T-cell (primary cell): ENCODE results near the gene ABL1. TPM values are rescaled to one million over a fixed set of nuclear protein-coding genes. Genes with fewer than 3 reads are reported as not detected.

Experiments used
- ATAC-seq, 4 experiments: fragments of 200-7000 bp in 3 of 4; fragments of 150-1000 bp in 1 of 4; cut with Tn5 transposase; replicated peaks in 1 of 4; 1 replicate in 3 of 4; 2 replicates in 1 of 4; pipeline ENCODE4 v1.10.0; 2021; ENCODE audit warnings: moderate library complexity in 3 of 4, mild to moderate bottlenecking in 2 of 4, moderate number of reproducible peaks in 1 of 4
- CTCF ChIA-PET, 2 donors: fragments of 300-600 bp; sonication (Branson Sonifier 250); formaldehyde crosslinking; loops; one replicate each; lab custom pipeline; 2022; ENCODE audit warnings: antibody characterized with exemption in 2 of 2; lab: Charles Lee
- POLR2A ChIA-PET, 2 donors: fragments of 300-600 bp; sonication (Branson Sonifier 250); formaldehyde crosslinking; loops; one replicate each; lab custom pipeline; 2022; ENCODE audit warnings: antibody characterized with exemption in 2 of 2; lab: Charles Lee
- DNase-seq, 35 experiments: peaks; one replicate each; pipeline versions ENCODE4 v3.0.0 to v3.0.0-alpha.2; 2013 to 2023
- H3K27ac ChIP-seq: one replicate; pipeline ENCODE4 v1.5.1; 2013; ENCODE audit warnings: low read length
- H3K27me3 ChIP-seq, 2 experiments: replicated peaks in 1 of 2; 1 replicate in 1 of 2; 2 replicates in 1 of 2; pipeline versions ENCODE4 v1.6.1 to v1.7.0; 2013; ENCODE audit warnings: low read length in 1 of 2, mixed read lengths in 1 of 2; ENCODE audit not compliant: control insufficient read depth in 2 of 2, insufficient read depth in 2 of 2; ENCODE audit errors: extremely low read depth in 1 of 2
- H3K36me3 ChIP-seq, 2 donors: 1 replicate in 1 of 2; 2 replicates in 1 of 2; pipeline versions ENCODE4 v1.6.1 to v1.7.0; 2013; ENCODE audit warnings: low read length in 1 of 2; ENCODE audit not compliant: control insufficient read depth in 2 of 2, insufficient read depth in 1 of 2; ENCODE audit errors: extremely low read depth in 1 of 2
- H3K4me1 ChIP-seq, 2 experiments: 1 replicate in 1 of 2; 2 replicates in 1 of 2; pipeline versions ENCODE4 v1.6.1 to v1.7.0; 2013; ENCODE audit warnings: low read length in 2 of 2, mixed read lengths in 1 of 2; ENCODE audit not compliant: insufficient read depth in 2 of 2, control insufficient read depth in 1 of 2; ENCODE audit errors: extremely low read depth in 1 of 2
- H3K4me3 ChIP-seq, 2 donors: 1 replicate in 1 of 2; 2 replicates in 1 of 2; pipeline versions ENCODE4 v1.5.1 to v1.7.0; 2013; ENCODE audit warnings: mild to moderate bottlenecking in 2 of 2, low read length in 1 of 2, moderate library complexity in 1 of 2; ENCODE audit not compliant: control insufficient read depth in 1 of 2; ENCODE audit errors: extremely low read depth in 1 of 2
- H3K9me3 ChIP-seq: 2 replicates; pipeline ENCODE4 v1.7.0; 2013
- H3K27ac Mint-ChIP-seq, 2 donors: one replicate each; pipeline ENCODE4 v1.8.0; 2020 to 2021; ENCODE audit warnings: mild to moderate bottlenecking in 2 of 2, mixed read lengths in 2 of 2
- H3K27me3 Mint-ChIP-seq, 2 donors: one replicate each; pipeline ENCODE4 v1.8.0; 2021 to 2022; ENCODE audit warnings: mixed read lengths in 2 of 2
- H3K36me3 Mint-ChIP-seq: one replicate; pipeline ENCODE4 v1.8.0; 2021; ENCODE audit warnings: mixed read lengths
- H3K4me1 Mint-ChIP-seq, 3 donors: one replicate each; pipeline ENCODE4 v1.8.0; 2020 to 2022; ENCODE audit warnings: mixed read lengths in 3 of 3, mild to moderate bottlenecking in 1 of 3
- H3K4me3 Mint-ChIP-seq, 3 donors: one replicate each; pipeline ENCODE4 v1.8.0; 2020 to 2022; ENCODE audit warnings: mild to moderate bottlenecking in 3 of 3, mixed read lengths in 3 of 3, moderate library complexity in 3 of 3
- H3K9me3 Mint-ChIP-seq, 3 donors: one replicate each; pipeline ENCODE4 v1.8.0; 2020 to 2022; ENCODE audit warnings: mixed read lengths in 3 of 3
- WGBS: methylation state at CpG from one replicate; pipeline ENCODE4 v1.1.5; 2013; ENCODE audit warnings: missing lambda C conversion rate; ENCODE audit not compliant: insufficient coverage; 5-methylcytosine and 5-hydroxymethylcytosine counted together
- total RNA-seq, 35 experiments: library from RNA in 6 of 35; stranded (reverse) in 6 of 35; fragments of 120-200 nt in 1 of 35; gene quantifications; one replicate each; pipeline versions ENCODE4 v1.2.1 to v1.2.4 and lab custom pipeline; 2013 to 2026

Gene ABL1
- total RNA-seq, 5 donors from 2014 or later (not counting 1 experiment from before 2014, with no cell fraction given): 33.3 to 40.0 (median 37.7) TPM

DNA sequence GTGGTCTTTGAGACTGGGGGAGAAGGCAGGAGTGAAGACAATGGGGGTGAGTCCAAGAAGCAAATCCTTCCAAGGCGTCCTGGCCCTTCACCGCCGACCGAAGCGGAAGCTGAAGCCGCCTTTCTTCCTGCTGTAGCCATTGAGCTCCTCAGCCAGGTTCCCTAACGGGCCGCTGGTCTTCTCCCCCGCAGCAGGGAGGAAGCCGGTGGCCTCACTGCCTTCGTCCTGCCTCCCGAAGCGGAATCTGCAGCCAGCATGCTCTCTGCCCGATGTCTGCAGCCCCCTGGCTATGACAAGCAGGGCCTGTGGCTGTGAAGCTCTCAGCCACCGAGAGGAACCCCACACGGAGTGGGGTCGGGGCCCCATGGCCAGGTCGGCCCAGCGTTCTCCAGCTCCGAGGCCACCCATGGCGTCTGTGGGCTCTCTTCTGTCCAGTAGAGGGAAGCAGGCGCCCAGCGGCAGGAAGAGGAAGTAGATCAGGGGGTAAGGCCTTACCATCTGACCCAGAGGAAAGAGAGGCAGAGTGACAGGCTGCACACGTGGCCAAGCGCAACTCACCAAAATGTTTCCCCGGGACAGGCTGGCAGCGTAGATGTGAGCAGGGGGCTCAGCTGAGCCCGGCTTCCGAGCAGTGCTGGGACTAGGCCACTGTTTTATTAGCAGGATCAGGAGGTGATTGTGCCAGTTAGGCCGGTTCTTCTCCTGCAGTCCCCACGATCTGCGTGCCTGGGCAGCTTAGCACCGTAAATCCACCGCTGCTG is 58.5 kb downstream of the ABL1 start:
- H3K4me3 ChIP-seq: no peak overlapping the region
- peaks cover 3 to 5% of the 10 kb centered on the region in 2 donors for H3K36me3 ChIP-seq
- H3K27ac Mint-ChIP-seq: no peak overlapping the region
- no peaks in the 10 kb centered on the region for H3K4me1 ChIP-seq
- H3K9me3 ChIP-seq: no peaks in the 10 kb centered on the region
- no peaks in the 10 kb centered on the region for H3K27me3 ChIP-seq
- POLR2A ChIA-PET: no interaction called here
- no peak overlapping the region for H3K4me3 Mint-ChIP-seq
- no peak overlapping the region for H3K27ac ChIP-seq
- H3K9me3 Mint-ChIP-seq: no peaks in the 10 kb centered on the region
- no peaks in the 10 kb centered on the region for H3K27me3 Mint-ChIP-seq
- WGBS: 72% methylated on average over 26 of the region's 34 CpGs
- peaks cover 3% of the 10 kb centered on the region for H3K36me3 Mint-ChIP-seq
- ATAC-seq (no peak), DNase-seq (peak in 2 of 35 experiments; percentile 10 to 26)
- CTCF ChIA-PET: no interaction called here
- no peaks in the 10 kb centered on the region for H3K4me1 Mint-ChIP-seq

DNA sequence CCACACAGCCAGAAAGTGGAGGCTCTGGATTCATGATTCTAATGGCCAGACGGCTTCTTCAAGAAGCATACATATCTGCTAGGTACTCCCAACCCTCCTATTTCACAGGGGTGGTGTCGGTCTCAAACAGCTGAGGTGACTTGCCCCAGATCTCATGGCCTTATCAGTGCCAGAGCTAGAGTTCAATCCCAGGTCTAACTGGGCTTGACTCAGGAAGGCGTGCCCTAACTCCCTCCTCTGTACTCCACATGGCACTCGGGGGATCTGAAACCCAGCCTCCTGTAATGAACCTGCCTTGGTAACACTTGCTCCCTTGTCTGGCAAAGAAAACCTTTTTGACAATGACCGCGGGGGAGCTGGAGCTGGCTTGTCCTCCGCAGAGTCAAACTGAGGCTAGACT is 59.5 kb downstream of the ABL1 start:
- H3K27ac Mint-ChIP-seq: no peak overlapping the region
- POLR2A ChIA-PET: no interaction called here

GRCh38 chr9:130895038-130895437 is 60.0 kb downstream of the ABL1 start:
- Histone ChIP-seq H3K9me3 (no peaks in the 10 kb centered on the region), H3K4me1 (no peaks in the 10 kb centered on the region), H3K4me3 (no peak overlapping the region), H3K27me3 (peaks cover 0 to 7% of the 10 kb centered on the region in 2 experiments), H3K36me3 (peaks cover 0 to 2% of the 10 kb centered on the region in 2 donors), H3K27ac (no peak overlapping the region)
- DNase-seq (no peak), ATAC-seq (no peak)
- H3K36me3 Mint-ChIP-seq: peaks cover 3% of the 10 kb centered on the region
- no peaks in the 10 kb centered on the region for H3K4me1 Mint-ChIP-seq
- H3K27ac Mint-ChIP-seq: no peak overlapping the region
- no peaks in the 10 kb centered on the region for H3K9me3 Mint-ChIP-seq
- H3K27me3 Mint-ChIP-seq: peaks cover 0 to 3% of the 10 kb centered on the region in 2 donors
- ChIA-PET CTCF (no interaction called here), POLR2A (no interaction called here)
- H3K4me3 Mint-ChIP-seq: no peak overlapping the region
- WGBS: 90% methylated on average over 9 of the region's 9 CpGs

More for the DNA sequence above, 59.5 kb downstream of the ABL1 start:
- no peak for DNase-seq
- no peaks in the 10 kb centered on the region for H3K4me1 Mint-ChIP-seq
- Histone ChIP-seq H3K9me3 (no peaks in the 10 kb centered on the region), H3K4me3 (no peak overlapping the region), H3K27ac (no peak overlapping the region), H3K27me3 (peaks cover 0 to 2% of the 10 kb centered on the region in 2 experiments), H3K4me1 (no peaks in the 10 kb centered on the region), H3K36me3 (peaks cover 0 to 2% of the 10 kb centered on the region in 2 donors)
- H3K27me3 Mint-ChIP-seq: no peaks in the 10 kb centered on the region
- no peak for ATAC-seq
- no peaks in the 10 kb centered on the region for H3K9me3 Mint-ChIP-seq
- H3K36me3 Mint-ChIP-seq: peaks cover 3% of the 10 kb centered on the region
- 94% methylated on average over 7 of the region's 7 CpGs for WGBS
- CTCF ChIA-PET: no interaction called here
- no peak overlapping the region for H3K4me3 Mint-ChIP-seq

- WGBS: 78% methylated on average over 12 of the region's 24 CpGs
- no peak overlapping the region for H3K27ac ChIP-seq
- Mint-ChIP-seq H3K4me3 (no peak overlapping the region), H3K9me3 (no peaks in the 10 kb centered on the region), H3K27me3 (peaks cover 0 to 3% of the 10 kb centered on the region in 2 donors), H3K4me1 (no peaks in the 10 kb centered on the region), H3K27ac (no peak overlapping the region), H3K36me3 (peaks cover 3% of the 10 kb centered on the region)
- ChIA-PET POLR2A (no interaction called here), CTCF (no interaction called here)
- H3K36me3 ChIP-seq: peaks cover 0 to 2% of the 10 kb centered on the region in 2 donors
- ATAC-seq: no peak
- DNase-seq: no peak
- no peaks in the 10 kb centered on the region for H3K9me3 ChIP-seq
- no peak overlapping the region for H3K4me3 ChIP-seq
- H3K27me3 ChIP-seq: peaks cover 0 to 13% of the 10 kb centered on the region in 2 experiments
- H3K4me1 ChIP-seq: no peaks in the 10 kb centered on the region
Measured at GRCh38 chr9:130895481-130896232, 60.6 kb downstream of the ABL1 start.

GRCh38 chr9:130896233-130897014 is 61.4 kb downstream of the ABL1 start, which contains the start of gene QRFP:
Gene QRFP, minus strand, starts transcription at chr9:130896812. Its CDS starts 2,974 bp downstream, at chr9:130893838.
- Mint-ChIP-seq H3K36me3 (peaks cover 3% of the 10 kb centered on the region), H3K9me3 (no peaks in the 10 kb centered on the region), H3K4me1 (no peaks in the 10 kb centered on the region), H3K4me3 (no peak within 1 kb of the TSS), H3K27ac (no peak within 1 kb of the TSS), H3K27me3 (peaks cover 0 to 3% of the 10 kb centered on the region in 2 donors)
- WGBS: 90% methylated on average over 24 of the region's 27 CpGs
- Histone ChIP-seq H3K36me3 (peaks cover 0 to 2% of the 10 kb centered on the region in 2 donors), H3K27me3 (peaks cover 0 to 20% of the 10 kb centered on the region in 2 experiments), H3K4me3 (no peak within 1 kb of the TSS), H3K4me1 (no peaks in the 10 kb centered on the region), H3K9me3 (no peaks in the 10 kb centered on the region), H3K27ac (no peak within 1 kb of the TSS)
- ATAC-seq (no peak), DNase-seq (no peak)
- POLR2A ChIA-PET: no interaction called here
- CTCF ChIA-PET: no interaction called here

DNA sequence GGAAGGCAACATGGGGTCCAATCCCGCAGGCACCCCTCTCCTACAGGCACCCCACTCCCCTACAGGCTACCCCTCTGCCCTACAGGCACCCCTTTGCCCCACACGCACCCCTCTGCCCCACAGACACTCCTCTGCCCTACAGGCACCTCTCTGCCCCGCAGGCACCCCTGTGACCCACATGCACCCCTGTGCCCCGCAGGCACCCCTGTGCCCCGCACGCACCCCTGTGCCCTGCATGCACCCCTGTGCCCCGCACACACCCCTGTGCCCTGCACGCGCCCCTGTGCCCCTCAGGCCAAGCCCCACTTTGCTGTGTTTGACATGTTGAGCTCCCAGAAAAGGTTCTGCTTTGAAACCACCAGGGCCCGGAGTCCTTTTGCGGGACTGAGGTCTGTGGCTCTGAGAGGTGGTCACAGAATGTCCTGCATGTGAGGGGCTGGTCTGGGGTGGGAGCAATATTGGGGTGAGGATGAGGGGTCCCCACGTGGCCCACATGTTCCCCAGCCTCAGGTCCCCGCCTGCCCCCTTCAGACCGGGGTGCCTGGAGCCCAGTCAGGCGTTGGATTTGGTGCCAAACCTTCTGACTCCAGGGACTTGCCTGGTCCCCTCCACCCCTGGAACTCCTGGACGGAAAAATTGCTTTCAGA is 62.2 kb downstream of the ABL1 start:
- Histone ChIP-seq H3K9me3 (no peaks in the 10 kb centered on the region), H3K27me3 (peaks cover 0 to 29% of the 10 kb centered on the region in 2 experiments), H3K27ac (no peak overlapping the region), H3K4me1 (no peaks in the 10 kb centered on the region), H3K36me3 (peaks cover 0 to 2% of the 10 kb centered on the region in 2 donors), H3K4me3 (no peak overlapping the region)
- Mint-ChIP-seq H3K27ac (no peak overlapping the region), H3K9me3 (no peaks in the 10 kb centered on the region), H3K27me3 (peaks cover 0 to 3% of the 10 kb centered on the region in 2 donors), H3K4me3 (no peak overlapping the region), H3K4me1 (no peaks in the 10 kb centered on the region), H3K36me3 (no peaks in the 10 kb centered on the region)
- ChIA-PET POLR2A (no interaction called here), CTCF (no interaction called here)
- ATAC-seq (no peak), DNase-seq (no peak)
- 85% methylated on average over 10 of the region's 16 CpGs for WGBS
